WTC11 (cell line): Measurements from ENCODE around the gene PRDM1.
A peak's percentile ranks its signal among the peaks of the same experiment; 100 is the strongest.

Experiments
- ATF2 ChIP-seq: sonication (generic); formaldehyde crosslinking; IDR thresholded peaks from 2 replicates; pipeline ENCODE4 v1.8.1; 2022; ENCODE audit warnings: low read depth, missing genetic modification reagents, borderline replicate concordance
- ATF3 ChIP-seq: sonication (generic); formaldehyde crosslinking; conservative IDR thresholded peaks from 2 replicates; pipeline ENCODE4 v1.8.1; 2022; ENCODE audit warnings: mild to moderate bottlenecking, missing genetic modification reagents
- ATF6 ChIP-seq: sonication (generic); formaldehyde crosslinking; IDR thresholded peaks from 2 replicates; pipeline ENCODE4 v1.8.1; 2023; ENCODE audit warnings: mild to moderate bottlenecking, missing genetic modification reagents
- CREB1 ChIP-seq: sonication (generic); formaldehyde crosslinking; IDR thresholded peaks from 2 replicates; pipeline ENCODE4 v1.8.0; 2023; ENCODE audit warnings: mild to moderate bottlenecking, missing genetic modification reagents
- CREM ChIP-seq: sonication (generic); formaldehyde crosslinking; IDR thresholded peaks from 2 replicates; pipeline ENCODE4 v1.8.1; 2022; ENCODE audit warnings: mild to moderate bottlenecking, missing genetic modification reagents, moderate library complexity
- CTCF ChIP-seq: fragments of 200-600 bp; IDR thresholded peaks from 2 replicates; pipeline ENCODE4 v1.8.0; 2022; ENCODE audit warnings: antibody characterized with exemption
- MAX ChIP-seq: sonication (generic); formaldehyde crosslinking; IDR thresholded peaks from 2 replicates; pipeline ENCODE4 v1.8.0; 2022; ENCODE audit warnings: mild to moderate bottlenecking, missing genetic modification reagents
- NFE2L1 ChIP-seq: sonication (generic); formaldehyde crosslinking; IDR thresholded peaks from 2 replicates; pipeline ENCODE4 v1.8.1; 2023; ENCODE audit warnings: missing genetic modification reagents
- PRDM15 ChIP-seq: sonication (generic); formaldehyde crosslinking; IDR thresholded peaks from 2 replicates; pipeline ENCODE4 v1.8.0; 2022; ENCODE audit warnings: missing genetic modification reagents
- PREB ChIP-seq: sonication (generic); formaldehyde crosslinking; IDR thresholded peaks from 2 replicates; pipeline ENCODE4 v1.8.1; 2022; ENCODE audit warnings: mild to moderate bottlenecking, missing genetic modification reagents, moderate library complexity, borderline replicate concordance
- RELA ChIP-seq: sonication (generic); formaldehyde crosslinking; IDR thresholded peaks from 2 replicates; pipeline ENCODE4 v1.8.1; 2022; ENCODE audit warnings: missing genetic modification reagents, mild to moderate bottlenecking, borderline replicate concordance
- TEAD4 ChIP-seq: sonication (generic); formaldehyde crosslinking; IDR thresholded peaks from 2 replicates; pipeline ENCODE4 v1.8.0; 2022; ENCODE audit warnings: mild to moderate bottlenecking, missing genetic modification reagents
- USF2 ChIP-seq: sonication (generic); formaldehyde crosslinking; IDR thresholded peaks from 2 replicates; pipeline ENCODE4 v1.8.1; 2023; ENCODE audit warnings: mild to moderate bottlenecking, missing genetic modification reagents, moderate library complexity

GRCh38 chr6:106072501-106073090, 13.5 kb upstream of the PRDM1 start:
- TF ChIP-seq CTCF, result no peak
- TF ChIP-seq NFE2L1 (CRISPR knock-in tag), result no peak
- no peak for TF ChIP-seq CREB1 (CRISPR knock-in tag)
- TF ChIP-seq ATF6 (CRISPR knock-in tag), result no peak
- no peak for TF ChIP-seq USF2 (CRISPR knock-in tag)
- TF ChIP-seq ATF2, result no peak
- no peak for TF ChIP-seq PREB (CRISPR knock-in tag)
- no peak for TF ChIP-seq MAX
- peak; percentile 66 for TF ChIP-seq PRDM15 (CRISPR knock-in tag)
- TF ChIP-seq TEAD4 (CRISPR knock-in tag), result no peak
- TF ChIP-seq RELA (CRISPR knock-in tag), result no peak
- no peak for TF ChIP-seq ATF3 (CRISPR knock-in tag)
- no peak for TF ChIP-seq CREM
